T-helper 2 cell (primary cell): ENCODE measurements around the gene CDIPT.

ENCODE experiments used
- DNase-seq, 5 experiments: peaks; one replicate each; pipeline versions ENCODE4 v3.0.0 to v3.0.0-alpha.2; 2012 to 2022

The CDIPT gene

DNA sequence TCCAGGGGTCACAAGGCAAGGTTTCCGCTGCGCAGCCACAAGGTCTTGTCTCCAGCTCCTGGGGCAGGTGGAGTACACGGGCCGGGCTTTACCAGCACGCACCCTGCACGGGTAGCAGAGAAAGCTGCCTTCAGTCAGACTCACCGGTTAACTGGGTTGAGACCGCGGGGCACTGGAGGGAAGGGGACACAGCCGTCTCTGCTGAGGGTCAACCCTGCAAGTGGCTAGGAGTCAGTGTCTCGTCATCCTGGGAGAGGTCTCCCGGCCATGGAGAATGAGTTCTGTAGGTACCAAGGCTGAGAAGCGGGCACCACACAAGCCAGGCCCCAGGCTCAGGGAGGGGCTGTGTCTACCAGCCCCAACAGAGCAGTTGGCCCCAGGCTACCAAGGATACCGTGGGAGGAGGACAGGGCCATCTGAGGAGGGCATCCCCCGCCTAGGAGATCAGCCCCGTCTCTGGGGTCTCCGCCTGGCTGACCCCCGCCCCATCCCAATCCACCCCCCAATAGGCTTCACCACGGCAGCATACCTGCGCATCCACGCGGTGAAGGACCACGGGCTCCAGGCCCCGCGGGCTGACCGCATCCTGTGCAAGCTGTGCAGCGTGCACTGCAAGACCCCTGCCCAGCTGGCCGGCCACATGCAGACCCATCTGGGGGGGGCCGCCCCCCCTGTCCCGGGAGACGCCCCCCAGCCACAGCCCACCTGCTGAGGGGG is 53.8 kb downstream of the CDIPT start:
- DNase-seq = no peak
